ENCODE results near the gene LTBP1.
"Not testable (repeated sequence)": the region's sequence is repeated elsewhere in the genome, so short reads cannot be mapped to it uniquely, and the experiment has no call there.

LTBP1 gene

GRCh38 chr2:33347856-33348255 lies 401.1 kb downstream of the LTBP1 start:
- DNase-seq (ENCODE audit: low read depth), result no peak

DNA sequence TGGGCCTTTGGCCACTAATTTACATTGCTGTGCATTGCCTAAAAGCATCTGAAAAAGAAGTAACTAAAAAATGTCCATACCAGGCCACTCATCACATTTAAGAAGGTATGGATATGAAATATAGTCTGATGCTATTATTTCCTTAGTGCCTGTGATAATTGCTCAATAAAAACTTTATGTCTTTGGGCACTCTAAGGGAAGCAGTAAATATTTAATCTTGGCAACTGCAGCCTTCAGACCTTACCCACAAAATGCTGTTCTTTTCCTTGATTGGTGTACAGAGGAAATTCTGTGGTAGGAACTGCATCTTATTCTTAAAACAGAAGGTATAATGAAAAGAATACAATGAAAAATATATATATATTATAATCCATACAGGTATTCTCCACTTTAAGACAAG lies 403.9 kb downstream of the LTBP1 start:
- no peak for DNase-seq (ENCODE audit: low read depth)

GRCh38 chr2:33351781-33352180 lies 405.0 kb downstream of the LTBP1 start:
- no peak for DNase-seq (ENCODE audit: low read depth)

- DNase-seq (ENCODE audit: low read depth), result no peak
These were observed 408.2 kb downstream of the LTBP1 start for GRCh38 chr2:33354981-33355380.

DNA sequence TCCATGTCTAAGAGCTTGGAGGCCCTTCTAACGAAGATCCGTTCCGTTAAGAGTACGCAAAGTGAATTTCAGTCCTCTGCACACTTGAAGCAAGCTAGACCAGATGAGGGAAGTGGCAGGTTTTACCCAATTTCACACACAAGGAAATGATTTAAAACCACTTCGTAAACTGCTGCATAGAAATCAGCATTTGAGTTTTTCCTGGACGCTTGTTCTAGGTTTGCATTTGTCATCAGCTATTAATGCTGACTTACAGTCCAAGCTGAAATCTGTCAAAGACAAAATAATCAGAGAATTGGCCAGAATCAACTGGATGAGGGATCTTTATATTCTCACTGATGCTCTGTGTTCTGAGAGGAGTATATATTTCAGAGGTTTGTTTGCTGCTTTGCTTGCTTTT lies 412.1 kb downstream of the LTBP1 start:
- DNase-seq (ENCODE audit: low read depth), result no peak

- no peak for DNase-seq (ENCODE audit: low read depth)
These were observed 416.9 kb downstream of the LTBP1 start for GRCh38 chr2:33363325-33364298.

DNA sequence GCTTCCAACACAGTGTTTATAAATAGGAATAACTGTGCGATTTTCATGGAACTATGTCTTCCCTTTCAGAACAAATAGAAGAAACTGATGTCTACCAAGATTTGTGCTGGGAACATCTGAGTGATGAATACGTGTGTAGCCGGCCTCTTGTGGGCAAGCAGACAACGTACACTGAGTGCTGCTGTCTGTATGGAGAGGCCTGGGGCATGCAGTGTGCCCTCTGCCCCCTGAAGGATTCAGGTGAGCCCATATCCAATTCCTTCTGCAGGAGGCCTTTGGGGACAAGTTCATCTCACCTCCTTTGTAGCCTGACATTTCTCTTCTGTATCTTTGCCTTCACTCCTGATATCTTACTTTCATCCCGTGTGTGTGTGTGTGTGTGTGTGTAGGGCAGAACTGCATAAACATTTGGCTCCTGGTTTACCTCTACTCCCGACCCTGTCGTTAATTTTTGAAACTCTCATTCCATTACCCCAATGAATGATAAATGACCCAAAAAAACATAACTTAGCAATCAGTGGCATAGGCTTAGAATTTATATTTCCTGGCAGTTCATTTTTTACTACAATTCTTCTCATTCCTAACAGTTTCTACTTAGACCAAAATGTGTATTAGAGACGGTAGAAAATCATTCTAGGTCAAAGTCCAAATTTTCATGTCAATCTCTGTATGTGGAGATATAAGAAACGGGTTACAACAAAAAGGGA lies 418.7 kb downstream of the LTBP1 start:
- DNase-seq (ENCODE audit: low read depth), result no peak

- no peak for DNase-seq (ENCODE audit: low read depth)
These were observed 419.7 kb downstream of the LTBP1 start for GRCh38 chr2:33366473-33366872.

GRCh38 chr2:33368524-33368923 lies 421.8 kb downstream of the LTBP1 start:
- not testable (repeated sequence) for DNase-seq (ENCODE audit: low read depth)

DNA sequence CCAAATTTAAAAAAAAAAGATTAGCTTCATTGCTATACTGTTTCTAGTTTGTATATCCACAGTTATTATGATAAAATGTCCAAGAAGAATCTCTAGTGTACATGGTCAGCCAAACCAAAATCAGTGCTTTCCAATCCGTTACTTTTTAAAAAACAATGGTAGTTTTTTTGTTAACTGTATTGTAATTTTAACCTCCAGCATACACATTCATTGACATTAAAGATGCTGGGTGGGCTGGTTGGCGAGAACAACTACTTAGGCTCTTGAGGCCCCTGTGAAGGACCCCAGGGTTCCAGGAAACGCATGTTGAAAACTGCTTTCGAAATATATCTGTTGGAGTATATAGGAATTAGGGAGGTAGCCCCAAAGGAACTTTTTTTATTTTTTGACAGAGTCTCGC lies 422.4 kb downstream of the LTBP1 start:
- no peak for DNase-seq (ENCODE audit: low read depth)

GRCh38 chr2:33370636-33371265 lies 424.0 kb downstream of the LTBP1 start:
- no peak for DNase-seq (ENCODE audit: low read depth)

GRCh38 chr2:33371304-33372090 lies 424.7 kb downstream of the LTBP1 start:
- DNase-seq (ENCODE audit: low read depth), result no peak

DNA sequence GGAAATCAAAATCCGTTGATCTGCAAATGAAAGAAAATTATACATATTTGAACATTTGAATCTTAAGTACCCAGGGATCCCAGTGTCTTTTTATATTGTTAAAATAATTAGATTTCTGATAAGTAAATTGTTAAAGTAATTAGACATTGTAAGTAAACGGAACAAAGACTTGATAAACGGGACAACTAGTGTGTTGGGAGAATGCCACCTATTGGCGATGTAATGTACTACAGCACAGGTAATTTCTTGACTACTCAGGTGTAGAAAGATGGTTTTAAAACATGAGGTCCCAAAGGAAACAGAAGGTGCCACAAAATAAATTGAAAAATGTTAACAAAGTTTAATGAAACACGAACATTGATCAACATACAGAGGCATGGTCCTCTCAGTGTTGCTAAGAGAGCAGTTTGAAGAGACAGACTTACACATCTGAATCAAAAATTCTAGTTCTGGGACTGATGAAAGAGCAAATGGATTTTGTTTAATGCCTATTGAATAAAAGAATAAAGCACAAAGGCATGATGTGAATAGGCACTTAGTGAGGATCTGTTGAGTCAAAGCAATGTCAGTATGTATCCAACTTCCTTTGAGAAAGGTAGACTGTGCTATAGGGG lies 426.3 kb downstream of the LTBP1 start:
- peak; percentile 9 for DNase-seq (ENCODE audit: low read depth)

DNA sequence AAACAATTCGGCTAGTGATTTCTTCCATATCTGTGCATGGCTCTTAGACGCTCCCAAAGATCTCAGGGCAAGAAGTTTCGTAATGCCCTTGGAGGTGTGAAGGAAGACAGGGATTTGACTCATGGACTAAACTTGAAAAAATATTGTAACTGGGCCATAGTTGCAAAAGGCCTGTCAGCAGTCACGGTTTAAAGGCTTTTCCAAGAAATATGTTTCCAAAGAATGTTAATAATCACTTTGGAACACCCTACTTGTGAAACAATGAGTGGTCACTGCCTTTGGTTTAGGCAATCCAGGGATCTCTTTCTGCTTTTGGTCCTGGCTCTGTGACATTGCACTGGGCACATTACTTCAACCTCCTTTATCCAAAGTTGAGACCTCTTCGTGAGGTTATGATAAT lies 427.2 kb downstream of the LTBP1 start:
- no peak for DNase-seq (ENCODE audit: low read depth)

DNA sequence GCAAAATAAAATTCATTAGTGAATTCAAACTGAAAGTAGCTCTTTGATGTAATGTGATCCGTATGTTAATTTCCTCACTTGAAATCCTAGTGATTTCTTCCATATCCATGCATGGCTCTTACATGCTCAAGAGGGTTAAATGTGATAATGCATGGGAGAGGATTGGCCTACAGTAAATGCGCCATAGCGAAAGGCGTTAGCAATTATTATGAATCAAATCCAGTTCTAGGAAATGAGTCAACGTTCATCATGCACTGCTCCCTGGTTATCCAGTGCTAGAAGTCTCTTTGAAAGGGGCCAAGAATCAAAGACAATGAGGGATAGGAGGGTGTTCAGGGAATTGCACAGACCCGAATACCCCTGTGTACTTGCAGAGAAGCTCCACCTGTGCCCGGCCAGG lies 428.3 kb downstream of the LTBP1 start:
- DNase-seq (ENCODE audit: low read depth), result no peak

- DNase-seq (ENCODE audit: low read depth), result no peak
These were observed 430.3 kb downstream of the LTBP1 start for GRCh38 chr2:33377048-33377447.

DNA sequence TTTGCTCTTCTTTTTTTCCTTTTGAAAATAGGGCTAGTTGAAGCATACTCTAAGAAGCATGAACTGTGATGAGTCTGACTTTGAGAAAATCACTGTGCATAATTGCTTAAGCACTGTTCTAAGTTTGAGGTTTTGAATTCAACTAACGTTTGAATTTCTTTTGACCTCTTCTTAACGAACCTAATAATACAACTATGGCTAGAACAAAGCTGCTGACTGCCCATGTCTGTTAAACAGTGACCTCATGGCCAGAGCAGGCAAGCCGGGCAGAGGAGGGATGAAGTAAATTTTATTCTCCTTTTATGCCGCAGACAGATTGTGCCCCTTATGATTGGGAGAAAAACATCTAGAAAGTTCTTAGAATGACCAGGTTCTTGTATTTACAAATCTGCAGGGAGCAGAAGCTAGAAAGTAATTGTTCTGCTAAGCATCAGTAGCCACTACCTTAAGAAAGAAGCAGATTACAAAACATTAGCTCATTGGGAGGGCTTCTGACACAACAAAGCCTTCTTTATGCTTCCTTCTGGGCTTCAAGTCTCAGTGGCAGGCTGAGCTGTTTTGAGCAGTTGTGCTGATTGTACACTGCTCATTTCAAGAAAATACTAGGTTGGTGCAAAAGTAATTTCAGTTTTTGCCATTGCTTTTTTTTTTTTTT lies 431.9 kb downstream of the LTBP1 start:
- DNase-seq (ENCODE audit: low read depth), result no peak

- DNase-seq (ENCODE audit: low read depth), result no peak
These were observed 433.4 kb downstream of the LTBP1 start for GRCh38 chr2:33380001-33380609.

GRCh38 chr2:33380719-33381118 lies 434.0 kb downstream of the LTBP1 start:
- no peak for DNase-seq (ENCODE audit: low read depth)

- DNase-seq (ENCODE audit: low read depth), result no peak
These were observed 434.6 kb downstream of the LTBP1 start for GRCh38 chr2:33381301-33381858.
